Measurements from ENCODE around the gene CWC22.

Gene CWC22

GRCh38 chr2:180029575-180029974 is 22.5 kb upstream of the CWC22 start:
- H3K4me3 ChIP-seq (ENCODE audit: insufficient read depth, low read length, poor library complexity, severe bottlenecking): no peak overlapping the region
- no peaks in the 10 kb centered on the region for H3K9me2 ChIP-seq (replicated peaks; ENCODE audit: insufficient read depth, low read length)
- no peak overlapping the region for H3K9ac ChIP-seq (ENCODE audit: low read length)
- no peak overlapping the region for H2AFZ ChIP-seq (ENCODE audit: low read depth, low read length, severe bottlenecking)
- no peaks in the 10 kb centered on the region for H3K36me3 ChIP-seq (ENCODE audit: low read length)
- TF ChIP-seq EZH2phosphoT487 (conservative IDR thresholded peaks at IDR 0.05; ENCODE audit: low read length): no peak
- TF ChIP-seq CTCF (IDR thresholded peaks at IDR 0.05; ENCODE audit: insufficient read depth, low read length, poor library complexity, severe bottlenecking): no peak
- H3K27me3 ChIP-seq (ENCODE audit: low read length): no peaks in the 10 kb centered on the region
- H3K4me2 ChIP-seq (ENCODE audit: low read depth, low read length, poor library complexity, severe bottlenecking): no peak overlapping the region
- no peaks in the 10 kb centered on the region for H3K79me2 ChIP-seq (ENCODE audit: insufficient read depth, low read length)
- no peaks in the 10 kb centered on the region for H3K9me3 ChIP-seq (ENCODE audit: insufficient read depth, low read length)
- no peak overlapping the region for H3K27ac ChIP-seq (ENCODE audit: low read depth, low read length)
- H3F3A ChIP-seq (ENCODE audit: insufficient read depth): no peaks in the 10 kb centered on the region
- no peaks in the 10 kb centered on the region for H4K20me1 ChIP-seq (ENCODE audit: low read depth, low read length)

GRCh38 chr2:180021850-180022249 is 14.8 kb upstream of the CWC22 start:
- TF ChIP-seq EZH2phosphoT487 (conservative IDR thresholded peaks at IDR 0.05; ENCODE audit: low read length): no peak
- Histone ChIP-seq H3K27me3 (ENCODE audit: low read length) (no peaks in the 10 kb centered on the region), H4K20me1 (ENCODE audit: low read depth, low read length) (no peaks in the 10 kb centered on the region), H3K27ac (ENCODE audit: low read depth, low read length) (no peak overlapping the region), H3F3A (ENCODE audit: insufficient read depth) (no peaks in the 10 kb centered on the region), H3K79me2 (ENCODE audit: insufficient read depth, low read length) (no peaks in the 10 kb centered on the region), H3K4me2 (ENCODE audit: low read depth, low read length, poor library complexity, severe bottlenecking) (no peak overlapping the region), H3K9ac (ENCODE audit: low read length) (no peak overlapping the region), H3K4me3 (ENCODE audit: insufficient read depth, low read length, poor library complexity, severe bottlenecking) (no peak overlapping the region), H3K36me3 (ENCODE audit: low read length) (no peaks in the 10 kb centered on the region), H3K9me3 (ENCODE audit: insufficient read depth, low read length) (no peaks in the 10 kb centered on the region), H3K9me2 (replicated peaks; ENCODE audit: insufficient read depth, low read length) (no peaks in the 10 kb centered on the region), H2AFZ (ENCODE audit: low read depth, low read length, severe bottlenecking) (no peak overlapping the region)

DNA sequence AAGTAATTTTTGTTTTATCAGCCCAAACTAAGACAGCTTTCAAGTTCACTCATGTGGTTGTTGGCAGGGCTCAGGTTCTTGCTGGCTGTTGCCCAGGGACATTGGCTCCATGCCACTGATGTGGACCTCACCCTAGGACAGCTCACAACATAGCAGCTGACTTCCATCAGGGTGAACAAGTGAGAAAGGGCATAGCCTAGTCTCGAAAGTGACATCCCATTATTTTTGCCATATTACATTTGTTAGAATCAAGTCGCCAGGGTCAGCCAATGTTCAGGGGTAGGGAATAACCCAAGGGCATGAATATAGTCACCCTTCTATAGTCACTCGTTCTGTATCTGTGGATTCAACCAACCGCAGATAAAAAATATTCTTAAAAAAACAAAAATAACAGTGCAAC is 10.7 kb upstream of the CWC22 start:
- no peaks in the 10 kb centered on the region for H3K9me2 ChIP-seq (replicated peaks; ENCODE audit: insufficient read depth, low read length)
- no peaks in the 10 kb centered on the region for H3K36me3 ChIP-seq (ENCODE audit: low read length)
- no peak overlapping the region for H2AFZ ChIP-seq (ENCODE audit: low read depth, low read length, severe bottlenecking)
- no peak overlapping the region for H3K27ac ChIP-seq (ENCODE audit: low read depth, low read length)
- H3K4me2 ChIP-seq (ENCODE audit: low read depth, low read length, poor library complexity, severe bottlenecking): no peak overlapping the region
- no peaks in the 10 kb centered on the region for H3K9me3 ChIP-seq (ENCODE audit: insufficient read depth, low read length)
- no peak overlapping the region for H3K9ac ChIP-seq (ENCODE audit: low read length)
- no peak for TF ChIP-seq EZH2phosphoT487 (conservative IDR thresholded peaks at IDR 0.05; ENCODE audit: low read length)
- TF ChIP-seq CTCF (IDR thresholded peaks at IDR 0.05; ENCODE audit: insufficient read depth, low read length, poor library complexity, severe bottlenecking): no peak
- no peaks in the 10 kb centered on the region for H3F3A ChIP-seq (ENCODE audit: insufficient read depth)
- H3K4me3 ChIP-seq (ENCODE audit: insufficient read depth, low read length, poor library complexity, severe bottlenecking): no peak overlapping the region
- H3K27me3 ChIP-seq (ENCODE audit: low read length): no peaks in the 10 kb centered on the region
- H4K20me1 ChIP-seq (ENCODE audit: low read depth, low read length): no peaks in the 10 kb centered on the region
- no peaks in the 10 kb centered on the region for H3K79me2 ChIP-seq (ENCODE audit: insufficient read depth, low read length)

DNA sequence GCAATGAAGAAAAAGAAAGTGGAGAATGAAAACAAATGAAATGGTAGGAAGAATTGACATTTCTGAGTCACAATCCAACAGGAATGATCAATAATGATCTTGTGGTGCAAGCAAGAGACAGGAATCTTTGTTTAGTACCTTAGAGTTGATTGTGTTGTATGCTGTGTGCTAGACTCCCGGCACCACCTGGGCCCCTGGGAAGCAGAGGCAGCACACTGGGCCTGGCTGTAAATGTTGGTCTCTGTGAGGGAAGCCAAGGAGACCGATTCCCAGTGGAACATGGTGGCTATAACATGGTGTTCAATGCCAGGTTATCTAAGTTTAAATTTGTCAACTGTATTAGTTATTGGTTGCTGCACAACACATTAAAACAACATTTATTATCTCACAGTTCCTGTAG is 9.8 kb upstream of the CWC22 start:
- H3K4me2 ChIP-seq (ENCODE audit: low read depth, low read length, poor library complexity, severe bottlenecking): no peak overlapping the region
- H3K9me3 ChIP-seq (ENCODE audit: insufficient read depth, low read length): no peaks in the 10 kb centered on the region
- H3K4me3 ChIP-seq (ENCODE audit: insufficient read depth, low read length, poor library complexity, severe bottlenecking): no peak overlapping the region
- no peaks in the 10 kb centered on the region for H3K27me3 ChIP-seq (ENCODE audit: low read length)
- TF ChIP-seq EZH2phosphoT487 (conservative IDR thresholded peaks at IDR 0.05; ENCODE audit: low read length): no peak
- no peak for TF ChIP-seq CTCF (IDR thresholded peaks at IDR 0.05; ENCODE audit: insufficient read depth, low read length, poor library complexity, severe bottlenecking)
- H3K9ac ChIP-seq (ENCODE audit: low read length): no peak overlapping the region
- H4K20me1 ChIP-seq (ENCODE audit: low read depth, low read length): no peaks in the 10 kb centered on the region
- H3K27ac ChIP-seq (ENCODE audit: low read depth, low read length): no peak overlapping the region
- H3K36me3 ChIP-seq (ENCODE audit: low read length): no peaks in the 10 kb centered on the region
- no peak overlapping the region for H2AFZ ChIP-seq (ENCODE audit: low read depth, low read length, severe bottlenecking)
- no peaks in the 10 kb centered on the region for H3K79me2 ChIP-seq (ENCODE audit: insufficient read depth, low read length)
- H3F3A ChIP-seq (ENCODE audit: insufficient read depth): no peaks in the 10 kb centered on the region
- H3K9me2 ChIP-seq (replicated peaks; ENCODE audit: insufficient read depth, low read length): no peaks in the 10 kb centered on the region
